Measurements from ENCODE around the gene SPRR2E. TPM values are rescaled to one million over a fixed set of nuclear protein-coding genes. Genes with fewer than 3 reads are reported as not detected.
"Not testable (repeated sequence)": the region's sequence is repeated elsewhere in the genome, so short reads cannot be mapped to it uniquely, and the experiment has no call there.

SPRR2E gene
- total RNA-seq, 1 donor from 2014 or later = not detected

DNA sequence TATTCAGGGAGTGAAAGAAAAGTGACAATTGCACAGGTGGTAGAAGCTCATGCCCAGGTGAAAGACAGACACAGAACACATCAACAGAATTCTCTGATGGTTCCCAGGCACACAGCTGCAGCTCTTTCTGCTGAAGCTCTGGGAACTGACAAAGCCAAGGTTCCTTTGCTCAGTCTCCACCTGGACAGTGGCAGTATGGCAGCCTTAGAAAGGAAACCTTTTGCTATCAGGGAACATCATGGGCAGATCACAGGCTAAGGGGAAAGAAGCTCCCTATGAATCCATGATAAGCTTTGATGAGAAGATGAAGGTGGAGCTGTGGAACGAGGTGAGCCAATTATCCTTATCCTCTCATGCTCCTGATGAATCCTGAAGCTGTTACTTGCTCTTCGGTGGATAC is 24.1 kb downstream of the SPRR2E start:
- no peak for DNase-seq (ENCODE audit: low spot score)

GRCh38 chr1:153058826-153059784 is 35.2 kb downstream of the SPRR2E start:
- peak; percentile 6 for DNase-seq (ENCODE audit: low spot score)

- no peak for DNase-seq (ENCODE audit: low spot score)
Observed at GRCh38 chr1:153058154-153058553, 36.2 kb downstream of the SPRR2E start.

DNA sequence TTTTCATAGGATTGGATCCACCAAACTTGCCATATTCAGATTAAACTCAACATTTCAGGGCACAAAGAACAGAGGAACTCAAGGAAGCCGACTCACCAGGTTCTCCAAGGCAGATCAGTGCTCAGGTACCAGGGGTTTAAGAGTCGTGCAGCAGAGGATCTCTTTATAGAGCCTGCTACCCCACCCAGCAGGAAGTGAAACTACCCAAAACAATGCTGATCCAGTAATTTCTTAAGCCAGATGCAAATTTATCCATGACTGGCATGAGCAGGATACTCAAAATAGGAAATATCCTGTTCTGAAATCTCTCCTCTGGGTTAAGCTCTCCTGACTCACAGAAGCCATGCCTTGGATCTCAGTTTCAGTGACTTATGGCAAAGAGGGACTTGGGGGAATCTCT is 37.0 kb downstream of the SPRR2E start, which contains the start of gene SPRR2A:
Gene SPRR2A (minus strand): TSS at position 138 of the 400 bp plus-strand sequence. CDS start 777 bp downstream, outside the sequence.
- DNase-seq (ENCODE audit: low spot score) = no peak

DNA sequence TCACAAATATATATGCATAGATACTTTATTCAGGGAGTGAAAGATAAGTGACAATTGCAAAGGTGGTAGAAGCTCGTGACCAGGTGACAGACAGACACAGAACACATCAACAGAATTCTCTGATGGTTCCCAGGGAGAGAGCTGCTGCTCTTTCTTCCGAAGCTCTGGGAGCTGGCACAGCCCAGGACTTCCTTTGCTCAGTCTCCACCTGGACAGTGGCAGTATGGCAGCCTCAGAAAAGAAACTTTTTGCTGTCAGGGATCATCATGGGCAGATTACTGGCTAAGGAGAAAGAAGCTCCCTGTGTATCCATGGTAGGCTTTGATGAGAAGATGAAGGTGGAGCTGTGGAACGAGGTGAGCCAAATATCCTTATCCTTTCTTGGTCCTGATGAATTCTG is 38.2 kb downstream of the SPRR2E start:
- not testable (repeated sequence) for DNase-seq (ENCODE audit: low spot score)

DNA sequence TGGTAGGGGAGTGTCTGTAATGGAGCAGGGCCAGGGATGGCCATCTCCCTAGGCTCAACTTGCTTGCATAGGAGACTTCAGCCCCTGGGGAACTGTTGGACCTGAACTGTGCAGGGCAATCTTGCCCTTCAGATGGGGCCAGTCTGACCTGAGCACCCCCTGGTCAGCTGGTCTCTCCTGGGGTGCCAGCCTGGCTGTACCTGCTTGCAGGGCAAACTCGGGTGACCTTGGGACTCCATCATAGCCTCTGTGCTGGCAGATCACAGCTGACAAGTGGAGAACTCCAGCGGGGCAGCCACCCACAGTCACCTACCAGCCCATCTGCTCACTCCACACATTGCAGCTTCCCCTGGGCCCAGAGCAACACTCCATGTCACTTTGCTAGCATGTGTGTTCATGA is 45.1 kb downstream of the SPRR2E start:
- DNase-seq (ENCODE audit: low spot score) = no peak

Other genes starting within 250 kb of the SPRR2E start
- not detected for gene LCE7A, start 234.5 kb downstream of the SPRR2E start, total RNA-seq (ENCODE audit: insufficient read depth, low replicate concordance)
- 3.6 TPM for gene SMCP, start 216.2 kb downstream of the SPRR2E start, total RNA-seq (ENCODE audit: insufficient read depth, low replicate concordance)
- 14.2 TPM for gene IVL, start 186.0 kb downstream of the SPRR2E start, total RNA-seq (ENCODE audit: insufficient read depth, low replicate concordance)
- not detected for gene SPRR5, start 147.3 kb downstream of the SPRR2E start, total RNA-seq (ENCODE audit: insufficient read depth, low replicate concordance)
- not detected for gene SPRR4, start 123.9 kb downstream of the SPRR2E start, total RNA-seq (ENCODE audit: insufficient read depth, low replicate concordance)
- not detected for gene SPRR1A, start 110.4 kb downstream of the SPRR2E start, total RNA-seq (ENCODE audit: insufficient read depth, low replicate concordance)
- gene SPRR3, start 92.8 kb downstream of the SPRR2E start, total RNA-seq (ENCODE audit: insufficient read depth, low replicate concordance) = 8.7 TPM
- gene SPRR1B, start 63.3 kb downstream of the SPRR2E start, total RNA-seq (ENCODE audit: insufficient read depth, low replicate concordance) = not detected
- gene SPRR2D, start 53.4 kb downstream of the SPRR2E start, total RNA-seq (ENCODE audit: insufficient read depth, low replicate concordance) = 1.2 TPM
- gene SPRR2A, start 37.0 kb downstream of the SPRR2E start, total RNA-seq (ENCODE audit: insufficient read depth, low replicate concordance) = not detected
- gene SPRR2B, start 22.9 kb downstream of the SPRR2E start, total RNA-seq (ENCODE audit: insufficient read depth, low replicate concordance) = not detected
- gene SPRR2F, start 19.0 kb upstream of the SPRR2E start, total RNA-seq (ENCODE audit: insufficient read depth, low replicate concordance) = not detected
- 11.3 TPM for gene SPRR2G, start 56.4 kb upstream of the SPRR2E start, total RNA-seq (ENCODE audit: insufficient read depth, low replicate concordance)
- gene LELP1, start 108.9 kb upstream of the SPRR2E start, total RNA-seq (ENCODE audit: insufficient read depth, low replicate concordance) = not detected
- 8.2 TPM for gene PRR9, start 123.1 kb upstream of the SPRR2E start, total RNA-seq (ENCODE audit: insufficient read depth, low replicate concordance)
- gene LORICRIN, start 165.2 kb upstream of the SPRR2E start, total RNA-seq (ENCODE audit: insufficient read depth, low replicate concordance) = not detected
- not detected for gene PGLYRP3, start 218.4 kb upstream of the SPRR2E start, total RNA-seq (ENCODE audit: insufficient read depth, low replicate concordance)